HG02571 (cell line): ENCODE measurements around the gene TTYH1.

Experiments
- ATAC-seq: cut with Tn5 transposase; IDR thresholded peaks from one replicate; pipeline ENCODE4 v1.9.1; 2021; ENCODE audit warnings: mild to moderate bottlenecking, moderate library complexity; ENCODE audit not compliant: unreplicated experiment

Gene TTYH1

GRCh38 chr19:54473892-54474372 lies 58.7 kb downstream of the TTYH1 start:
- ATAC-seq, result no peak

- ATAC-seq, result no peak
Measured at GRCh38 chr19:54475706-54476105, 60.4 kb downstream of the TTYH1 start.

- ATAC-seq, result no peak
Measured at GRCh38 chr19:54477650-54478049, 62.4 kb downstream of the TTYH1 start.

GRCh38 chr19:54478677-54479266 lies 63.5 kb downstream of the TTYH1 start:
- ATAC-seq, result no peak

- no peak for ATAC-seq
Measured at GRCh38 chr19:54480051-54480450, 64.8 kb downstream of the TTYH1 start.

- ATAC-seq, result no peak
Measured at GRCh38 chr19:54481326-54481930, 66.2 kb downstream of the TTYH1 start.

GRCh38 chr19:54482889-54483288 lies 67.6 kb downstream of the TTYH1 start:
- no peak for ATAC-seq

- no peak for ATAC-seq
Measured at GRCh38 chr19:54484451-54484850, 69.2 kb downstream of the TTYH1 start.

GRCh38 chr19:54485851-54486250 lies 70.6 kb downstream of the TTYH1 start:
- ATAC-seq, result no peak
